Activated naive CD4-positive, alpha-beta T cell treated with anti-CD3 and anti-CD28 coated beads for 36 hours (primary cell): ENCODE measurements around the gene FAAP100. TPM values are rescaled to one million over a fixed set of nuclear protein-coding genes. Genes with fewer than 3 reads are reported as not detected.

Experiments used
- CTCF ChIA-PET: fragments of 350-600 bp; sonication (Branson Sonifier 250); formaldehyde crosslinking; loops from one replicate; lab custom pipeline; 2021; ENCODE audit warnings: antibody characterized with exemption; lab: Charles Lee
- DNase-seq: peaks from one replicate; pipeline ENCODE4 v3.0.0-alpha.2; 2020
- H3K27ac Mint-ChIP-seq: one replicate; pipeline ENCODE4 v1.8.0; 2021; ENCODE audit warnings: mild to moderate bottlenecking, mixed read lengths
- H3K27me3 Mint-ChIP-seq: one replicate; pipeline ENCODE4 v1.8.0; 2021; ENCODE audit warnings: low read depth, mixed read lengths
- H3K36me3 Mint-ChIP-seq: one replicate; pipeline ENCODE4 v1.8.0; 2021; ENCODE audit warnings: low read depth, mixed read lengths
- H3K4me1 Mint-ChIP-seq: one replicate; pipeline ENCODE4 v1.8.0; 2021; ENCODE audit warnings: low read depth, mixed read lengths
- H3K4me3 Mint-ChIP-seq: one replicate; pipeline ENCODE4 v1.8.0; 2021; ENCODE audit warnings: mild to moderate bottlenecking, moderate library complexity, mixed read lengths
- H3K9me3 Mint-ChIP-seq: one replicate; pipeline ENCODE4 v1.8.0; 2021; ENCODE audit warnings: mixed read lengths
- intact Hi-C: fragments of 100-400 bp; cut with micrococcal nuclease; formaldehyde crosslinking; loops from one replicate; pipeline ENCODE4 v1.15.1; 2023
- total RNA-seq, 2 experiments: library from RNA; stranded (reverse); gene quantifications; one replicate each; pipeline ENCODE4 v1.2.3, GENCODE V29; 2021

FAAP100 gene
- total RNA-seq, 2 experiments from 2014 or later = 25.3 to 27.1 TPM

- H3K27ac Mint-ChIP-seq = no peak overlapping the region
Measured at GRCh38 chr17:81491761-81492160, 60.4 kb downstream of the FAAP100 start.

GRCh38 chr17:81491181-81491581 is 61.0 kb downstream of the FAAP100 start:
- DNase-seq = no peak
- intact Hi-C loops = no loop called here
- Mint-ChIP-seq H3K9me3 (no peaks in the 10 kb centered on the region), H3K27ac (no peak overlapping the region), H3K4me1 (peaks cover 7% of the 10 kb centered on the region), H3K4me3 (no peak overlapping the region), H3K27me3 (no peaks in the 10 kb centered on the region), H3K36me3 (no peaks in the 10 kb centered on the region)
- CTCF ChIA-PET = no interaction called here

More at GRCh38 chr17:81491761-81492160, 60.4 kb downstream of the FAAP100 start:
- CTCF ChIA-PET = interaction anchor here (0.5 kb wide), 1 partner anchor 239 kb away, joined by 3 read pairs; no protein-coding TSS in a partner anchor
- no peak for DNase-seq
- Mint-ChIP-seq H3K4me3 (no peak overlapping the region), H3K4me1 (peaks cover 5% of the 10 kb centered on the region), H3K9me3 (no peaks in the 10 kb centered on the region), H3K27me3 (no peaks in the 10 kb centered on the region), H3K36me3 (no peaks in the 10 kb centered on the region)
- intact Hi-C loops = no loop called here

GRCh38 chr17:81489998-81490992 is 61.9 kb downstream of the FAAP100 start:
- H3K36me3 Mint-ChIP-seq = no peaks in the 10 kb centered on the region
- H3K27ac Mint-ChIP-seq = no peak overlapping the region
- no peaks in the 10 kb centered on the region for H3K27me3 Mint-ChIP-seq
- DNase-seq = no peak
- H3K4me1 Mint-ChIP-seq = peaks cover 10% of the 10 kb centered on the region
- H3K4me3 Mint-ChIP-seq = no peak overlapping the region
- no peaks in the 10 kb centered on the region for H3K9me3 Mint-ChIP-seq
- CTCF ChIA-PET = no interaction called here
- intact Hi-C loops = loop anchor here (2.0 to 10.0 kb wide), 2 partner anchors 21 to 455 kb away; partner anchors contain the start of gene BAIAP2

Other genes starting within 250 kb of the FAAP100 start
- under 1 TPM in 1 of 2 experiments, not detected in 1; 0.02 TPM for gene BAHCC1, start 156.9 kb downstream of the FAAP100 start, total RNA-seq
- 1,000 to 10,000 TPM; 2,881 to 2,925 TPM for gene ACTG1, start 39.6 kb downstream of the FAAP100 start, total RNA-seq
- gene FSCN2, start 24.0 kb downstream of the FAAP100 start, total RNA-seq = not detected
- 10 to 100 TPM; 67.0 to 68.6 TPM for gene NPLOC4, start 84.8 kb upstream of the FAAP100 start, total RNA-seq
- under 1 TPM in 1 of 2 experiments, not detected in 1; 0.12 TPM for gene TSPAN10, start 84.8 kb upstream of the FAAP100 start, total RNA-seq
- gene PDE6G, start 104.2 kb upstream of the FAAP100 start, total RNA-seq = under 1 TPM; 0.83 to 0.89 TPM
- gene OXLD1, start 114.3 kb upstream of the FAAP100 start, total RNA-seq = 10 to 100 TPM; 41.9 to 44.1 TPM
- gene CCDC137, start 114.4 kb upstream of the FAAP100 start, total RNA-seq = 10 to 100 TPM; 30.8 to 32.3 TPM
- gene ARL16, start 131.4 kb upstream of the FAAP100 start, total RNA-seq = 10 to 100 TPM; 13.8 to 14.1 TPM
- gene HGS, start 131.7 kb upstream of the FAAP100 start, total RNA-seq = 100 to 1,000 TPM in 1 of 2 experiments, 10 to 100 TPM in 1; 87.1 to 109 TPM
- gene MRPL12, start 151.0 kb upstream of the FAAP100 start, total RNA-seq = 100 to 1,000 TPM in 1 of 2 experiments, 10 to 100 TPM in 1; 97.7 to 102 TPM
- 10 to 100 TPM; 16.9 to 18.0 TPM for gene SLC25A10, start 159.9 kb upstream of the FAAP100 start, total RNA-seq